Duodenal mucosa (tissue), 2 donors: ENCODE results near the gene MYEF2.

Experiments
- H3K27ac ChIP-seq: one replicate; pipeline ENCODE4 v1.7.0; 2013; ENCODE audit warnings: low read depth, low read length
- H3K27me3 ChIP-seq, 2 donors: one replicate each; pipeline ENCODE4 v1.7.0; 2013; ENCODE audit warnings: low read length in 2 of 2, control low read depth in 1 of 2; ENCODE audit not compliant: insufficient read depth in 2 of 2, control insufficient read depth in 1 of 2
- H3K36me3 ChIP-seq, 2 donors: one replicate each; pipeline ENCODE4 v1.7.0; 2013; ENCODE audit warnings: low read length in 2 of 2, control low read depth in 1 of 2; ENCODE audit not compliant: insufficient read depth in 2 of 2, control insufficient read depth in 1 of 2
- H3K4me1 ChIP-seq, 2 donors: one replicate each; pipeline ENCODE4 v1.7.0; 2013; ENCODE audit warnings: low read length in 2 of 2, control low read depth in 1 of 2; ENCODE audit not compliant: insufficient read depth in 2 of 2, control insufficient read depth in 1 of 2
- H3K4me3 ChIP-seq, 2 donors: one replicate each; pipeline ENCODE4 v1.7.0; 2013; ENCODE audit warnings: low read length in 2 of 2, low read depth in 1 of 2
- H3K9ac ChIP-seq, 2 donors: one replicate each; pipeline ENCODE4 v1.7.0; 2013; ENCODE audit warnings: low read length in 2 of 2, low read depth in 1 of 2
- H3K9me3 ChIP-seq, 2 donors: one replicate each; pipeline ENCODE4 v1.7.0; 2013; ENCODE audit warnings: low read length in 2 of 2, control low read depth in 1 of 2; ENCODE audit not compliant: control insufficient read depth in 1 of 2

MYEF2 gene

GRCh38 chr15:48090666-48091065, 87.4 kb downstream of the MYEF2 start:
- H3K9me3 ChIP-seq: no peaks in the 10 kb centered on the region
- H3K4me3 ChIP-seq: no peak overlapping the region
- no peak overlapping the region for H3K27ac ChIP-seq
- H3K4me1 ChIP-seq: no peaks in the 10 kb centered on the region
- no peaks in the 10 kb centered on the region for H3K36me3 ChIP-seq
- H3K9ac ChIP-seq: no peak overlapping the region
- H3K27me3 ChIP-seq: peaks cover 0 to 2% of the 10 kb centered on the region in 2 donors

- Histone ChIP-seq H3K9me3 (no peaks in the 10 kb centered on the region), H3K9ac (no peak overlapping the region), H3K27ac (no peak overlapping the region), H3K36me3 (no peaks in the 10 kb centered on the region), H3K27me3 (peaks cover 0 to 2% of the 10 kb centered on the region in 2 donors), H3K4me1 (no peaks in the 10 kb centered on the region), H3K4me3 (no peak overlapping the region)
Measured at GRCh38 chr15:48090115-48090514, 88.0 kb downstream of the MYEF2 start.

GRCh38 chr15:48089702-48090101, 88.4 kb downstream of the MYEF2 start:
- Histone ChIP-seq H3K9ac (no peak overlapping the region), H3K4me1 (no peaks in the 10 kb centered on the region), H3K27ac (no peak overlapping the region), H3K27me3 (no peaks in the 10 kb centered on the region), H3K9me3 (no peaks in the 10 kb centered on the region), H3K4me3 (no peak overlapping the region), H3K36me3 (no peaks in the 10 kb centered on the region)

- no peak overlapping the region for H3K4me3 ChIP-seq
- H3K4me1 ChIP-seq: no peaks in the 10 kb centered on the region
- no peaks in the 10 kb centered on the region for H3K9me3 ChIP-seq
- no peak overlapping the region for H3K9ac ChIP-seq
- no peaks in the 10 kb centered on the region for H3K36me3 ChIP-seq
- H3K27ac ChIP-seq: no peak overlapping the region
- no peaks in the 10 kb centered on the region for H3K27me3 ChIP-seq
Measured at GRCh38 chr15:48087844-48088243, 90.3 kb downstream of the MYEF2 start.

- no peak overlapping the region for H3K4me3 ChIP-seq
- H3K36me3 ChIP-seq: no peaks in the 10 kb centered on the region
- H3K9ac ChIP-seq: no peak overlapping the region
- no peaks in the 10 kb centered on the region for H3K4me1 ChIP-seq
- no peaks in the 10 kb centered on the region for H3K27me3 ChIP-seq
- no peak overlapping the region for H3K27ac ChIP-seq
- H3K9me3 ChIP-seq: no peaks in the 10 kb centered on the region
Measured at GRCh38 chr15:48086576-48086975, 91.5 kb downstream of the MYEF2 start.

GRCh38 chr15:48086133-48086532, 92.0 kb downstream of the MYEF2 start:
- H3K27me3 ChIP-seq: no peaks in the 10 kb centered on the region
- no peaks in the 10 kb centered on the region for H3K36me3 ChIP-seq
- no peak overlapping the region for H3K27ac ChIP-seq
- no peaks in the 10 kb centered on the region for H3K4me1 ChIP-seq
- no peak overlapping the region for H3K9ac ChIP-seq
- no peak overlapping the region for H3K4me3 ChIP-seq
- no peaks in the 10 kb centered on the region for H3K9me3 ChIP-seq

GRCh38 chr15:48085591-48085930, 92.5 kb downstream of the MYEF2 start:
- Histone ChIP-seq H3K4me3 (no peak overlapping the region), H3K36me3 (no peaks in the 10 kb centered on the region), H3K9me3 (no peaks in the 10 kb centered on the region), H3K4me1 (no peaks in the 10 kb centered on the region), H3K27ac (no peak overlapping the region), H3K9ac (no peak overlapping the region), H3K27me3 (no peaks in the 10 kb centered on the region)

- Histone ChIP-seq H3K27ac (no peak overlapping the region), H3K9me3 (no peaks in the 10 kb centered on the region), H3K4me1 (no peaks in the 10 kb centered on the region), H3K27me3 (no peaks in the 10 kb centered on the region), H3K36me3 (no peaks in the 10 kb centered on the region), H3K4me3 (no peak overlapping the region), H3K9ac (no peak overlapping the region)
Measured at GRCh38 chr15:48084759-48085590, 93.1 kb downstream of the MYEF2 start.
